NCI-H748 treated with DMSO at 0.1 percent for 48 hours (cell line): ENCODE measurements around the gene RPS24.
"Not testable (repeated sequence)": the region's sequence is repeated elsewhere in the genome, so short reads cannot be mapped to it uniquely, and the experiment has no call there.

Experiments used
- DNase-seq: peaks from one replicate; lab custom pipeline; 2025; lab: John Stamatoyannopoulos, UW

Gene RPS24

DNA sequence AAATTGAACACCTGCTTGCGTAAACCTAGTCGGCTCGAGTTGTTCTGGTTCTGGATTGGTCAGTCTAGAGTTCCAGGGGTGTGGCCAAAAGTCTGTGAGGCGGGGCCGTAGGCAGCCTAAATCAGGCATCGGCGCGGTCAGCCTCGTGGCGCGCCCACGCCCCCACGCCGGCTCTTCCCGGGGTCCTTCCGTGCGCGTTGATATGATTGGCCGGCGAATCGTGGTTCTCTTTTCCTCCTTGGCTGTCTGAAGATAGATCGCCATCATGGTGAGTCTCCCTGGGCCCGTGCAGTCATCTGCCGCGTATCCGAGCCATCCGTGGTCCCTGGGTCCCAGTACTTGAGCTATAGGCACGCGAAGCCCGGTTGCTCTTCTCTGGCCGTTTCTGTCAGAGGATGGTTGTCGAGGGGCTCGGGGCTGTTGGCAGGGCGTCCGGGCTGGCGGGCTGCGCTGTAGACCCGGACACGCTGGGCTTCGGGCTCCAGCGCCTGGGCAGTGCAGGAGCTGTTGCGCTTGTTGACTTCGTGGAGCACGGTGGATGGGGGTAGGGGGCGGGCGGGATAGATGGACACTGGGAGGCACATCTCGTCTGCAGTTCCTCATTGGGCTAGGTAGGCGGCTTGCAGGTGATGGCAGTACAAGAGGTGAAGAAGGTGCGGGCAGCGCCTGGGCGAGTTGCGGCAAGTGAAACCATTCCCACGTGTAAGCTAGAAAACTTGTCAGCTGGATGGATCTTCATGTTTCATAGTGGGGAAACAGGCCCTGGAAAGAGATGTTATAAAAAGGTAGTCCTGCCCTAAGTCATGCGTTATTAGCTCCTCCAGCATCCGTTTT lies at the start of gene RPS24:
TSS of gene RPS24 (plus strand) at position 227 of the 834 bp plus-strand sequence. CDS start at position 266, 39 bp downstream.
- peak; percentile 91 for DNase-seq

DNA sequence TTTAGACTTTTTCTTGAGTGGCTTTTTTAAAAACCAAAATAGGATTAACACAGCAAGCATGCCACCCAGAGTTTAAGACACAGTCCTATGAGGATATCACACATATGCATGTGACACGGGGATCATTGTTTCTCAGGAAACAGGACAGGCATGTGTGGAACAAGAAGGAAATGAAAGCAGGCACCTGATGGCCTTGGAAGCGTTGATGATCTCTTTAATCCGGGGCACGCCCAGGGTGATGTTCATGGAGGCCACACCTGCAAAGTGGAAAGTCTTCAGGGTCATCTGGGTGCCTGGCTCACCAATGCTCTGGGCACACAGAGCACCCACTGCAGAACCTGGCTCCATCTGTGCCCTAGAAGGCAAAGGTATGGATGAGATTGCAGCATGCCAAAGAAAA lies 48.7 kb upstream of the RPS24 start:
- no peak for DNase-seq

DNA sequence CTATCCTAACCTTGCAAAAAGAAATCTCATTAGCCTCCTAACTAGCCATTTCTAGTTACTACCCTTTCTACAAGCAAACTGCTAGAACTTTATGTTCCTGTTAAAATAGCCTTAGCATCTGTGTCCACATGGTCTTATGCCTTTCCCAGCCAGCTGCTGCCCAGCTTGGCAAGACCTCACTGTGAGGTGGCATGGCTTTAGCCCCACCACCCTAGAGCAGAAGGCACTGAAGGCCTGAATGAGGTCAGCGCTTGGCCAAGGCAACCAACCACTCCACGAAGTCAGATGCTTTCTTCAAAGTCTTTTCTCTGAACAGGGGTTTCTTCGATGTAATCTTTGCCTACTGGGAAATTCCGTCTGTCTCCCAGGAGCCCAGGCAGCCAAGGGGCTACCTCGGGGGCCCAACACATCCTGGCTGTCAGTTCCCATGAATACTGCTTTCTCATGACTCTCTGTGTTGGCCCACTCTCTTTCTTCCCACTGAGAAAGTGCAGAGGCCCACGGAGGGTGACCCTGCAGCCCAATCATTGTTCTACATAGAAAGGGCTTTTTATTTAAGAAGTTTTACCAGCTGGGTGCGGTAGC lies 45.9 kb upstream of the RPS24 start:
- no peak for DNase-seq

DNA sequence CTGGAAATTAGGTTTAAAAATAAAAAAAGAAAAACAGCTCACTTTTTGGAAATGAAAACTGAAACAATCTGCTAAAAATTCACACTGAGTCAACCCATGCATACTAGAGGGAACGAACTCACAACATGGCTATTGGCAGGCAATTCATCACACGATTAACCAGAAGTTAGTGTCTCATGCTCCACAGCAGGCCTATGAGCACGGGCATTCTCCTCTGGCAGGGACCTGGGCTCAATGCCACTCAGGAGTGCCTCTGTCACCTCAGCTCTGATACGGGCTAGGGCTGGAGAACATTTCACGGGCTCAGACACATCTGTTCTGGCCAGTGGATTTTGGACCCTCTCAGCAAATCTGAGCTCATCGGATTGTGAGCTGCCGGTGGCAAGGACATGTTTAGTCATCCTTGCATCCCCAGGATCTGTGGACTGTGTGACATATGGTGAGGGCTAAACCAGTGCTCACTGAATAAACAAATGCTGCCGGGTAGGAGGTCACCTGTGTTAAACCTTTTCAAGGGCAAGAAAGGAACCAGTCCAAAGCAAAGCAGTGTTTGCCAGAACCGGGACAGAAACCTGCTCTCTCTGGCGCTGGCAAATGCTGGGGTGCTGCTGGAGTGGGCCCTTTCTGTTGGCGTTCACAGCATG lies 44.5 kb upstream of the RPS24 start:
- no peak for DNase-seq

DNA sequence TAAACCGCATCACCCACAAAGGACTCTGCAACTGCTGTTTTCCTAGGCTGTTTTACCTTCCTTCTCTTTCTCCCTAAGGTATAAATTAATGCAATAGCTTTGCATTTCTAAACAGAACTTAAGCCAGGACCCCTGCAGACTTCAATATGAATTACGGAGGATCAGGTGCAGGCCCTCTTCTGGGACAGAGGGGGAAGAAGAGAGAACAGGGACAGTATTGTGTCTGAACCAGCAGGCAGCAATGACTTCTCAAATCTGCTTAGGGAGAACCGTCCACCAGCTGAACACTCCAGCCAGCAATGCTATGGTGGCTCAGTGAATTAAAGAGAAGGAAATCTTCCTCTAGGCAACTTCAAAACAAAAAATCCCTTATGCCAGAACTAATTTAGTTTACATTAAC lies 40.0 kb upstream of the RPS24 start:
- no peak for DNase-seq

DNA sequence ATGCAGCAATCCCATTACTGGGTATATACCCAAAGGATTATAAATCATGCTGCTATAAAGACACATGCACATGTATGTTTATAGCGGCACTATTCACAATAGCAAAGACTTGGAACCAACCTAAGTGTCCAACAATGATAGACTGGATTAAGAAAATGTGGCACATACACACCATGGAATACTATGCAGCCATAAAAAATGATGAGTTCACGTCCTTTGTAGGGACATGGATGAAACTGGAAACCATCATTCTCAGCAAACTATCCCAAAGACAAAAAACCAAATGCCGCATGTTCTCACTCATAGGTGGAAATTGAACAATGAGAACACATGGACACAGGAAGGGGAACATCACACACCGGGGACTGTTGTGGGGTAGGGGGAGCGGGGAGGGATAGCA lies 34.9 kb upstream of the RPS24 start:
- DNase-seq, result not testable (repeated sequence)

DNA sequence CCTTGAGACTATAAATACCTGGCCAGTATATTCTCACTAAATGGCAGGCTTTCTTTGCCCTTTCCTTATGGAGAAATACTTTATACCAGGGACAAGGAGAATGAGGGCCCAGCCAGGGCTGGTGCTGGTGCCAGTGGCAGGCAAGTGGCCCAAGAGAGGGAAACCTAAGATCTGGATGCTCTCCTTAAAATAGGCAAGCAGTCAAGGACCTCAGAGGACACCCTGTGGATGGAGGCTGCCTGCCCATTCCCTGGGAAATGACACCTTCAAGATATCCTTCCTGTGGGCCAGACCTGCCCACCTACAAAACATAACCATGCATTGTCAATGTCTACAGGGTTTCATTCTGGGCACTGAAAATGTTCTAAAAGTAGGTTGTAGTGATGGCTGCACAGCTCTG lies 33.5 kb upstream of the RPS24 start:
- no peak for DNase-seq

DNA sequence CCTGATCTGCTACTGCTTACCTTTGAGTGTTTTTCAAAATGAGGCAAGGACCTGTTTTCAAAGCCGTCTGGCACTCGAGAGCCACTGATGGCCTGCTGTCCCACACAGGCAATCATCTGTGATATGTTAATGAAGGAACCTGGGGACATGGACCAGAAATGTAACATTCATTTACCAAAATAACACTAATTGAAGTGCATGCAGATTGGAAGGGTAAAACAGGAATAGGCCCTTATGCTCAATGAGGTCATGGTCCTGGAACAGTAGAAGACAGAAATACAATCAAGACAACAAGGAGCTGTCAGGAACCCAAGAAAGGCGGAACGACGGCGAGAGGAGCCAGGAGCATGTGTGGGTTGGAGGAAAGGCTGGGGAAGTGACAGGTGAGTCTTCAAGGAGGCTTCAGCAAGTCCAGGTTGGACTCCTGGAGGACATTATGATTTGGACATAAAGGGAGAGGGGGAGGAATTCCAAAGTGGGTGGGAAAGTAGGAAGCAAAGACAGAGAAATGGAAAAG lies 32.6 kb upstream of the RPS24 start:
- no peak for DNase-seq

DNA sequence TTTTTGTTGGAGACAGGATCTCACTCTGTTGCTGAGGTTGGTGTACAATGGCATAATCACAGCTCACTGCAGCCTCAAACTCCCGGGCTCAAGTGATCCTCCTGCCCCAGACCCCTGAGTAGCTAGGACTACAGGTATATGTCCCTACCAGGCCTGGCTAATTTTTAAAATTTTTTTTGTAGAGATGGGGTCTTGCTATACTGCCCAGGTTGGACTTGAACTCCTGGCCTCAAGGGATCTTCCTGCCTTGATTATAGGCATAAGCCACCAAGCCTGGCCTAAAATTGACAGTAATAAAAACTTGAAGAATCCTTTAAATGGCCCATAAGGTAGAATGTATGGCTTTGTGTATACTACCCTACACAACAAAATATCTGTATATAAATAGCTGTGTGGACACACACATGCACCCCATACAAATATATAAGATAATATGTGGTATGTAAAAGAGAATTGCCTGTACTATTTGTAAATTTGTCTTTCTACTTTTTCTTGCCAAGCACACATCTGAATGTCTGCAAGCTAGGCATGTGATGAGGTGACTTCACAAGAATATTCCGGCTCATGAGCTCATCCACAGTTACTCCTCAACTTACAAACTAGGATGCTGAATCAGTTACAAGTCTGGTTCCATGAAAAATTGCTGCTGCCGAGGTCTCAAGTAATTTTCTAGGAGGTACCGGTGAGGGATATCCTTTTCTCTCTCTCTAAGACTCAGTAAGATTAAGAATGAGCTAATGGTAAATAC lies 30.9 kb upstream of the RPS24 start:
- no peak for DNase-seq

DNA sequence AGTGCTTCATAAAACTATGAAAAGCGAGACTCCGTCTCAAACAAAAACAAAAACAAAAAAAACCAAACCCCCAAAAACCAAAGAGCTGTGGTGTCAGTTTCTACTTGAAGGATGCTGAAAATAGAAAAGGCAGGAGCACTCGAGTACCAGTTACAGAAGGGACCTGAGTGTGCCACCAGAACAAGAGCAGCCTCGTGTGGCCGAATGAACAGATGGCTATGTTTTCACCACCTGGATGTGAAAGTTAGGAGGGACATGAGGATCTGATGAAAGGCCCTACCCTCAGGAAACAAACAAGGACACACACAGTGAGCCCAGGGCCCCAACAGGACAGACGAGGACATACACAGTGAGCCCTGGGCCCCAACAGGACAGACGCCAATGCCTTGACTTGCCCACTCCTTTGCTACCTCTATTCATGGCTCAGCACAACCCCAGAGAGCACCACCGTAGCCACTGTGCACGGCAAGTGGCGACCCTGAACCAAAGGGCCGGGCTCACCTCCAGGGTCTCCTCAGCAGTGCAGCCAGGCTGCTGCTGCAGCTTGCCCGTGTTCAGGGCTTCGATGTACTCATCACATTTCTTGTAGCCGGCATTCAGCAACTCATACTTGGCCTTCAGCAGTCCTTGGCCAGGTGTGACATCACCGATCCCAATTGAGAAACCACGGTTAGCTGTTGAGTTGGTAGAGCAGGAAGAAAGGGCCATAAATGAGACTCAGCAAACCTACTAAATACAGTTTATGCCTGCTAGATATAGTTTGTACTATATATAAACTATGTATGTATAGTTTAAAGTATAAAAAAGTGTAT lies 29.2 kb upstream of the RPS24 start:
- DNase-seq, result no peak

DNA sequence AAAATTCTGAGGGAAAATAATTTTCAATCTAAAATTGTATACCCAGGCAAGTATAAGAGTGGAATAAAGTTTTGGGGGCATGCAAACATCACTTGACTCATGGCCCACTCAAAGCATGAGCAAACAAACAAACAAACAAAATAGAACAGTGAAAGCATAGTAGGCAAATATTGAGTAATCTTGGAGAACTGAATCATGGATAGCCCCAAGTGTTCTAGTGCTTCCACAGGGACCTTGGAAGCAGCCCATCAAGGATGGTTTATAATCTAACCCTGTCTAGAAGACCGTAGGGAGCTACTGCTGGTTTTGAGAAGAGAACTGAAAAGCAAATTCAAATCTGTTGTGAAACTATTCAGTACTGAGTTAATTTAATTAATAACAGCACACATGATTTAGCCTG lies 26.5 kb upstream of the RPS24 start:
- no peak for DNase-seq

DNA sequence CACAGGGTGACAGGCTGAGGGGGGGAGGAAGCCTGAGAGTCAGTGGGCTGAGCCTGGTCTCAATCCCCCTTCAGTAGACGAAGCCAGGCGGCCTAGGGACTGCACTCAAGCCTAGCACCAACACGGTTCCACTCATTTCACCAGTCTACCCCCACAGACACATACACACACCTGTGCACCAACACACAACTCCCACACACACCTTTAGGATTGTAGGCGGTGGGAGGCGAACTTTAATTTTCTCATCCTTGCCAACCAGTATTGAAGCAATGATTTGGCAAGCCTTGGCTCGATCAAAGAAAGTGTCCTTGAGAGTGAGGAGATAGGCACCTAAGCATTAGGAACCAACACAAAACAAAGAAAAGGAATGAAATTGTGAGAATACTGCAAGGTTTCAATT lies 24.0 kb upstream of the RPS24 start:
- DNase-seq, result no peak

DNA sequence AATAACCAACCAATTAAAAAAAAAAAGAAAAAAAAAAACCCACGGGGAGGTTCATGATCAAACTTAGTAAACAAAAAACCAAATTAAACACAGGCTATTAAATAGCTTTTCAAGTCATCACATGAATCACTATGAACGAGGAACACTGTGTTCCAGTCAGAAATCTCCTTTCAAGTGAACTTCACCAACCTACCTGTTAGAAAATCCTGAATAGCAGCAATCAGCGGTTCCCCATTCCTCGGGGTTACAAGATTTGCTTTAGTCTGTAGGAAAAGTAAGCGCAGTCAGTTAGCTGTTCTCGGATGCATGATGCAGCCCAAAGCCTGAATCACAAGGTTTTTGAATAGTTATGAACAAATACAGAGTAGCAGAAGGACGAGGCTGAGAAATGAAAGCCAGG lies 23.4 kb upstream of the RPS24 start:
- DNase-seq, result no peak

DNA sequence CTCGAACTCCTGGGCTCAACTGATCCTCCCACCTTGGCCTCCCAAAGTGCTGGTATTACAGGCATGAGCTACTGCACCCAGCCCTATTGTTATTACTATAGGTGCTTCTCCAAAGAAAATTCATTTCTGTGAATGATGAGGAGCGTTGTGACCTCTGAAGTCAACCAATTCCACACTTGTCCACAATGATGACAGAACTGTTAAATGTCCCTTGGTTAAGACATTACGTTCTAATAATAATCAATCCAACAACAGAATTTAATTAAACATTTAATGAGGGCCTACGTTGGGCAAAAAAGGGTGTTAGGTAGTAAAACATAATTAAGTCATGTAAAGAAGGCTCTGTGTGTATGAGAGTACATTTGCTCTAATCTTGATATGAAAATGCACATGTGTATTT lies 22.6 kb upstream of the RPS24 start:
- no peak for DNase-seq

DNA sequence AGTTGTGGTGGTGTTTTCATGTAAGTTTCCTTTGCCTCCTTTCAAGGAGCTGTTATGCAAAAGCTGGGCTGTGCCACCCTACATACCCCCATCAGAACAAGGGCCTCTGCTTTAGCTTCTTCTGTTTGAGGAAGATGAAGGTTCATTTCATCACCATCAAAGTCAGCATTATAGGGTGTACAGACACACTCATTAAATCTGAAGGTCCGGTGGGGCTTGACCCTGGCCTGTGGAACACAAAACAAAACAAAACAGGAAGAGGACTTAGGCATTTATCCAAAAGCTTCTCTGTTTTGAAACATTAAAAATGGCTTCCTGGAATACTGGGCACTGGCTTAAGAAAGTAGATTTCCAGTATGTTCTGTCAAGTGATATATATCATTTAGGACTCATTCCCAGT lies 20.1 kb upstream of the RPS24 start:
- DNase-seq, result no peak

DNA sequence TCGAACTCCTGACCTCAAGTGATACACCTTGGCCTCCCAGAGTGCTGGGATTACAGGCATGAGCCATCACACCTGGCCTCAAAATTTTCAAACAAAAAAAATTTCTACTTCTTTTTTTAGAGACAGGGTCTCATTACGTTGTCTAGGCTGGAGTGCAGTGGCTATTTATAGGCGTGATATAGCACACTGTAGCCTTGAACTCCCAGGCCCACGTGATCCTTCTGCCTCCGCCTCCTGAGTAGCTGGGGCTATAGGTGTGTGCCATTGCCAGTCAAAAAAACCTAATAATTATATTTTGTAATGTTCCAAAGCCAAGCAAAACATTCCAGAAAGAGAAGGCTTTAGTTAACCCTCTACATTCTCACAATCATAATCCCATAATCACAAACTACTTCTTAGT lies 18.1 kb upstream of the RPS24 start:
- DNase-seq, result no peak

DNA sequence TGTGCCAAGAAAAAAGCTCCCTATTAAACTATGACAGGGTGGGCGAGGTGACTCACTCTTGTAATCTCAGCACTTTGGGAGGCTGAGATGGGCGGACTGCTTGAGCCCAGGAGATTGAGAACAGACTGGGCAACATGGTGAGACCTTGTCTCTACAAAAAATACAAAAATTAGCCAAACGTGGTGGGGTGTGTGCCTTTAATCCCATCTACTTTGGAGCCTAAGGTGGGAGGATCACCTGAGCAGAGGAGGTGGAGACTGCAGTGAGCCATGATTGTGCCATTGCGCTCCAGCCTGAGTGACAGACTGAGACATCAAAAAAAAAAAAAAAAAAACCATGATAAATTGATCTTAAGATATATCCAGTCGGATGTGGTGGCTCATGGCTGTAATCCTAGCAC lies 15.8 kb upstream of the RPS24 start:
- no peak for DNase-seq

DNA sequence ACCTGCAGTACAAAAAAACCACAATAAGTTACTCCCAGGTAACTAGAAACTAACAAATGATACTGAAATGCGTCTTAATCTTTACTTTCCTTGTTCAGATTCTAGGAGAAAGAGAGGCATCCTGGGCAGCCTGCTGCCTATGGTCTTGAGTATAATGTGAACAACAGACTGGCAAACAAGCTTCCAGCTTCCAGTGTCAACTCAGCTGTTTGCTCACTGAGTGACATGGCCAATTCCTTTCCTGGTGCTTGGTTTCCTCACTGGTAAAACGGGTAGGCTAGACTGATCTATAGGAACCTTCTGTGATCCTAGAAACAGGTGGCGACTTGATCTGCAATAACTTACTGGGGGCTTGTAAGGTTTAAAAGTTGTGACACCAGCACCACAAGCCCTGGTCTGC lies 14.4 kb upstream of the RPS24 start:
- DNase-seq, result no peak

DNA sequence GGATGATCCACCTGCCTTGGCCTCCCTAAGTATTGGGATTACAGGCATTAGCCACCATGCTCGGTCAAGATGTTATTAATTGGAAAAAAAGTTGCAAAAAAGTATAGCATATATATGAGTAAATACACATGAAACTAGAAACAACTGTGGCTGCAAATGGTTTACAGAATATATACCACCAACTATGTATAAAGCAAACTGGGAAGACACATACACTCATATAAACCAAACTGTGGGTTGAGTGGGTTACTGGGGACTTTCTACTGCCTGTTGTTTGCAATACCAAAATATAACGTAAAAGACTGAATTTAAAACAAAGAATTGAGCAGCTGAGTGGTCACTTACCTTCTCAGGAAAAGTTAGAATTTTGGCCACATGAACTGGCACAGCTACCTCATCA lies 12.5 kb upstream of the RPS24 start:
- no peak for DNase-seq

DNA sequence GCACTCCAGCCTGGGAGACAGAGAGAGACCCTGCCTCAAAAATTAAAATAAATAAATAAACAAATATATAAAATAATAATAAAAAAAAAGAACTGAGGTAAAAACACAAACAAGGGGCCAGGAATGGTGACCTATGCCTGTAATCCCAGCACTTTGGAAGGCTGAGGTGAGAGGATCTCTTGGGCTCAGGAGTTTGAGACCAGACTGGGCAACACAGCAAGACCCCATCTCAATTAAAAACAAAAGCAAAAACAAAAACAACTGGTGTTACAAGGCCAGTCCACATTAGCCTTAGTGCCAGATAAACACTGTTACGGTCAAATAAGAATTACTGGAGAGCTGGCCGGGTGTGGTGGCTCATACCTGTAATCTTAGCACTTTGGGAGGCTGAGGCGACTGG lies 9.9 kb upstream of the RPS24 start:
- DNase-seq, result no peak

DNA sequence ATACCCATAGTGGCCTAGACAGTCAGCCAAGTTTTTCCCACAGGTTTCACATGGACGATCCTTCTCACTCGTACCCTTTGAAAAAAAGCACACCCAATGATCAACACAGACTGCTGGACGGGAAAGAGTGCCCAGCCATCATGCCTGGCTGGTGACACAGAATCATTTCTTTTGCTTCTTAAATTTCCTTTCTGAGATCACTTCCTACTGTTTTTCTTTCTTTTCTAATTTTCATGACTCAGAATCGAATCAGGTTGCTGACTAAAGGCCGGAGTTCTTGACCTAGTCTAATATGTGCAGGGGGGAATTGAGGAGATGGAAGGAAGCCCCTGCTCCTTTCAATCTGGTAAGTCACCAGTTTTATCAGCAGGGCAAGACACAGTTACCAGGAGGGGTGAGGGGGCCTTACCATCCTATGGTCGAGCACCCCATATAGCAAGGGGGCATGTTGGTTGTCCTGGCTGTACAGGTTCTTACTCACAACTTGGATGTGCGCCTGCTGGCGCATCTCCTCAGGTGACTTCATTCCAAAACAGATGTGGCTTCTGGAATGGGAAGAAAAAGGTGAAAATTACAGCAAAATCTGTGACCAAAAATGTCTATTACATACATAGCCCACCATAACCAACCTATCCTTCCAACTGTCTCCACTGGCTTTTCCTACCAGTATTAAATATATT lies 7.8 kb upstream of the RPS24 start:
- DNase-seq, result no peak
